ENCODE data around the gene SHPK. TPM values are rescaled to one million over a fixed set of nuclear protein-coding genes. Genes with fewer than 3 reads are reported as not detected.

The SHPK gene
- polyA plus RNA-seq, 2 of the 4 experiments (the other 2 are of a cell fraction) = 10.7 to 11.2 TPM

DNA sequence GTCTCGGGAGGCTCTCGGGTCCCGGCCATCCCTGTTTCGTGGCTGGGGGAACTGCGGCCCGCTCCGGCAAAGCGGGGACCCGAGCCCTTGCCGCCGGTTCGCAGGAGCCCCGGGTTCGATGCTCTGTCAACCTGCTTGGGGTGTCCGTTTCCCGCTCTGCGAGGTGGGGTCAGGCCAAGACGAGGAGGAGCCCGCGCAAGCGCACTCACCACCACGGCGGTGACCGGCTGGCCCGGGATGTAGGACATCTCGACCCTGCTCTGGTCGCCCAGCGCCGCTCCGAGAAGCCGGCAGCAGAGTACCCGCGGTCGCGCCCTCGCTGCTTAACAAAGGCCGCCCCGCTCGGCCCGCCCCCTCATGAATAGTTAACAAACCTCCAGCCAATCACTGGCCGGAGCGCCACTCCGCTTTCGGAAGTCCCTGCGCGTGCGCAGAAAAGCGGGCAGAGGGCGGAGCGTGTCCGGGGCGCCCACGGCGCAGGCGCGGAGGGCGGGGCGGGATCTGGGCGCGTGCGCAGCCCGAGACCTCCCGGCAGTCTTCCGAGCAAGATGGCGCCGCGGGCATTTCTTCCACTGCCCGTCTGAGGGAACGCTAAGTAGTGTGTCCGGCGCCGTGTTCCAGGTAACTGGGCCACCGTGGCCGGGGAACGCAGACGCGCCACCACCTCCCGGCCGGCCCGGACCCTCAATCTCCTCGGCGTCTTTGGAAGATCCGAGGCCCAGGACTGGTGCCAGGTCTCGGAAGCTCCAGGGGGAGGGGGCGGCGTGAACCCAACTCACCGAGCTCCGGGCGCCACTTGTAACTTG lies 32.4 kb upstream of the SHPK start, which contains the start of the genes EMC6 and TAX1BP3 (continued):
- peak; percentile 48 for TF ChIP-seq REST (IDR thresholded peaks at IDR 0.05)
- TF ChIP-seq RCOR1 (IDR thresholded peaks at IDR 0.05; ENCODE audit: low read depth, low read length) = no peak
- no peak for TF ChIP-seq RNF2 (IDR thresholded peaks at IDR 0.05; ENCODE audit: borderline replicate concordance, low read depth)
- TF ChIP-seq HEYL (CRISPR knock-in tag; IDR thresholded peaks at IDR 0.05) = no peak
- TF ChIP-seq JUNB (IDR thresholded peaks at IDR 0.05) = no peak
- TF ChIP-seq ESRRA (IDR thresholded peaks at IDR 0.05; ENCODE audit: borderline replicate concordance, low read length) = no peak
- TF ChIP-seq TFCP2L1 (CRISPR knock-in tag; IDR thresholded peaks at IDR 0.05) = peak; percentile 80
- TF ChIP-seq, protein P1, sequence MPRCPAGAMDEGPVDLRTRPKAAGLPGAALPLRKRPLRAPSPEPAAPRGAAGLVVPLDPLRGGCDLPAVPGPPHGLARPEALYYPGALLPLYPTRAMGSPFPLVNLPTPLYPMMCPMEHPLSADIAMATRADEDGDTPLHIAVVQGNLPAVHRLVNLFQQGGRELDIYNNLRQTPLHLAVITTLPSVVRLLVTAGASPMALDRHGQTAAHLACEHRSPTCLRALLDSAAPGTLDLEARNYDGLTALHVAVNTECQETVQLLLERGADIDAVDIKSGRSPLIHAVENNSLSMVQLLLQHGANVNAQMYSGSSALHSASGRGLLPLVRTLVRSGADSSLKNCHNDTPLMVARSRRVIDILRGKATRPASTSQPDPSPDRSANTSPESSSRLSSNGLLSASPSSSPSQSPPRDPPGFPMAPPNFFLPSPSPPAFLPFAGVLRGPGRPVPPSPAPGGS (IDR thresholded peaks at IDR 0.05) = peak; percentile 98
- no peak for TF ChIP-seq HMGXB4 (CRISPR knock-in tag; IDR thresholded peaks at IDR 0.05; ENCODE audit: borderline replicate concordance)
- TF ChIP-seq SMC3 (IDR thresholded peaks at IDR 0.05) = no peak
- no peak for TF ChIP-seq ZSCAN20 (CRISPR knock-in tag; IDR thresholded peaks at IDR 0.05)
- no peak for TF ChIP-seq POLR2AphosphoS2 (conservative IDR thresholded peaks at IDR 0.05; ENCODE audit: low read length)
- TF ChIP-seq, protein P2, sequence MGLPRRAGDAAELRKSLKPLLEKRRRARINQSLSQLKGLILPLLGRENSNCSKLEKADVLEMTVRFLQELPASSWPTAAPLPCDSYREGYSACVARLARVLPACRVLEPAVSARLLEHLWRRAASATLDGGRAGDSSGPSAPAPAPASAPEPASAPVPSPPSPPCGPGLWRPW (IDR thresholded peaks at IDR 0.05) = no peak
- TF ChIP-seq CEBPB (IDR thresholded peaks at IDR 0.05) = no peak
- TF ChIP-seq USF2 (IDR thresholded peaks at IDR 0.05) = no peak
- TF ChIP-seq RFX5 (IDR thresholded peaks at IDR 0.05) = no peak
- TF ChIP-seq, protein P3, sequence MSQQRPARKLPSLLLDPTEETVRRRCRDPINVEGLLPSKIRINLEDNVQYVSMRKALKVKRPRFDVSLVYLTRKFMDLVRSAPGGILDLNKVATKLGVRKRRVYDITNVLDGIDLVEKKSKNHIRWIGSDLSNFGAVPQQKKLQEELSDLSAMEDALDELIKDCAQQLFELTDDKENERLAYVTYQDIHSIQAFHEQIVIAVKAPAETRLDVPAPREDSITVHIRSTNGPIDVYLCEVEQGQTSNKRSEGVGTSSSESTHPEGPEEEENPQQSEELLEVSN (IDR thresholded peaks at IDR 0.05; ENCODE audit: borderline replicate concordance, low read depth) = peak; percentile 86
- TF ChIP-seq CHD2 (IDR thresholded peaks at IDR 0.05; ENCODE audit: low read length, partially characterized antibody) = no peak
- TF ChIP-seq SREBF2 (IDR thresholded peaks at IDR 0.05) = no peak

Measured in A549 (cell line).